ENCODE data around the gene CRADD. TPM values are rescaled to one million over a fixed set of nuclear protein-coding genes. Genes with fewer than 3 reads are reported as not detected.

Gene CRADD
- total and polyA plus RNA-seq, 2 of the 4 experiments (the other 2 are of a cell fraction) = 11.1 to 14.0 TPM

- H2AFZ ChIP-seq (replicated peaks; ENCODE audit: low read length, poor library complexity) = no peak overlapping the region
- ATAC-seq (ENCODE audit: low read depth) (no peak), DNase-seq (no peak)
- no peak overlapping the region for H3K23ac ChIP-seq (ENCODE audit: low read depth, low read length)
- no peak overlapping the region for H4K5ac ChIP-seq (ENCODE audit: low read depth, low read length)
- no peaks in the 10 kb centered on the region for H3K36me3 ChIP-seq (ENCODE audit: control insufficient read depth, insufficient read depth, low read length)
- peaks cover 12 to 30% of the 10 kb centered on the region in 2 experiments for H3K79me1 ChIP-seq (ENCODE audit: low read depth in 1 of 2, low read length in 2 of 2)
- no peaks in the 10 kb centered on the region for H3K9me3 ChIP-seq (ENCODE audit: control insufficient read depth, insufficient read depth, low read length)
- no peak overlapping the region for H4K91ac ChIP-seq (ENCODE audit: insufficient read depth, low read depth, low read length)
- ChIA-PET POLR2A (ENCODE audit: unreplicated experiment) (no interaction called here), CTCF (no interaction called here)
- dilution Hi-C loops (cut with HindIII; ENCODE audit: low sequenced_read_pairs, unreplicated experiment) = no loop called here
- no peak overlapping the region for H3K27ac ChIP-seq (ENCODE audit: insufficient read depth, low read length)
- H2BK20ac ChIP-seq (ENCODE audit: low read depth, low read length) = no peak overlapping the region
- H3K56ac ChIP-seq (ENCODE audit: extremely low read depth, insufficient read depth, low read length) = no peak overlapping the region
- H4K20me1 ChIP-seq (ENCODE audit: insufficient read depth, low read length) = no peaks in the 10 kb centered on the region
- H3K4me1 ChIP-seq (ENCODE audit: control insufficient read depth, insufficient read depth, low read length) = peaks cover 15% of the 10 kb centered on the region
- H3K4ac ChIP-seq (ENCODE audit: low read depth, low read length) = no peak overlapping the region
- no peak overlapping the region for H2BK5ac ChIP-seq (ENCODE audit: low read depth, low read length, poor library complexity, severe bottlenecking)
- no peak overlapping the region for H2BK15ac ChIP-seq (ENCODE audit: low read depth, low read length)
- no peak overlapping the region for H3K4me2 ChIP-seq (ENCODE audit: low read depth, low read length)
- in situ Hi-C loops (cut with MboI; ENCODE audit: low sequenced_read_pairs) = no loop called here
- no peak overlapping the region for H3K14ac ChIP-seq (replicated peaks; ENCODE audit: low read depth, low read length)
- intact Hi-C loops (cut with micrococcal nuclease) = loop anchor here (5.0 kb wide), 1 partner anchor 46 kb away; no protein-coding TSS in a partner anchor
- H3K9me1 ChIP-seq (ENCODE audit: insufficient read depth, low read length) = peaks cover 15% of the 10 kb centered on the region
- H2AK9ac ChIP-seq (replicated peaks; ENCODE audit: low read depth, low read length, poor library complexity) = no peak overlapping the region
- no peak overlapping the region for H3K18ac ChIP-seq (ENCODE audit: low read depth, low read length)
- no peak overlapping the region for H3K9ac ChIP-seq (ENCODE audit: low read depth, low read length)
- H2AK5ac ChIP-seq (ENCODE audit: low read depth, low read length) = no peak overlapping the region
- H2BK120ac ChIP-seq (ENCODE audit: low read depth, low read length) = no peak overlapping the region
- TF ChIP-seq MAZ (IDR thresholded peaks at IDR 0.05; ENCODE audit: borderline replicate concordance, low read depth, low read length) (no peak), CEBPB (IDR thresholded peaks at IDR 0.05; ENCODE audit: low read depth, low read length) (peak; percentile 48; the same call in 1 of the 2 replicates)
- BruUV-seq (replicated peaks) = no TSS peak
- no peaks in the 10 kb centered on the region for H3K27me3 ChIP-seq (ENCODE audit: control insufficient read depth, insufficient read depth, low read length)
- no peak overlapping the region for H3K4me3 ChIP-seq (ENCODE audit: insufficient read depth, low read depth, low read length)
- no peak overlapping the region for H4K8ac ChIP-seq (ENCODE audit: low read depth in 2 of 2, low read length in 2 of 2)
Observed at GRCh38 chr12:93696462-93696861, 19.3 kb downstream of the CRADD start.

All from IMR-90 (cell line).